GM19193 (cell line): ENCODE measurements around the gene OR52E6.

Source experiments
- POLR2A ChIP-seq: IDR thresholded peaks from 4 replicates; pipeline ENCODE4 v1.6.1; 2011; ENCODE audit not compliant: insufficient read depth, insufficient read length; ENCODE audit errors: extremely low read depth

OR52E6 gene

GRCh38 chr11:5815534-5815933 is 26.2 kb downstream of the OR52E6 start:
- TF ChIP-seq POLR2A, result no peak

GRCh38 chr11:5809905-5810795 is 31.5 kb downstream of the OR52E6 start:
- TF ChIP-seq POLR2A, result no peak

GRCh38 chr11:5809122-5809519 is 32.6 kb downstream of the OR52E6 start:
- TF ChIP-seq POLR2A, result no peak

DNA sequence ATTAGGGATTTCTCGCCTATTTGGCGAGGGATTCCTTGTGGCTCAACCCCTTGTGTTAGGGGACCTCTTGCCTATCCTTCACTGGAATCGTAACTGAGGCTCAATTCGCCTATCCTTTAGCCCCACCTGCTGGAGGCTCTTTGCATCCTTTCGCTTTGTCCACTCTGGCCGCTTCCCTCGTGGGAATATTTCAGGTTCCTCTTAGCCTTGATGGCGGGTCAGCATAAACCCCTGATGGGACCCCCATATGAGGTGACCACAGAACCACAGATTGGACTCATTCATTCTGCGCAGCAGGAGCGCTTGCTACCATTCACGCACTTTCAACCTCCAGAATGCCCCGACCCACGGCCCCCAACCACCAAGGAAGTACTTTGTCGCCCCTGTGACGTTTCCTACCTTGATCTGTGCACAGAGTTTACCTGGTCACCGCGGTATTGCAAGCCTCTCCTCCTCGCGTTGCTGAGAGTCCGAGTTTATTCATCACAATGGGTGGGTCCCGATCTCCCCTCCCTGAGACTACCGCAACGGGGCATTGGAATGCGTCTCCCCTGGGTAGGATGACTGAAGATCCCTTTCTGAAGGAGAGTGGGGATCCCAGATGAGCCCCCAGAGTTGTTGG is 33.1 kb downstream of the OR52E6 start, which contains the start of gene OR52N2:
TSS of gene OR52N2 (plus strand) at position 425 of the 622 bp plus-strand sequence. CDS start 11,412 bp downstream, outside the sequence.
- no peak for TF ChIP-seq POLR2A

- no peak for TF ChIP-seq POLR2A
These were observed 34.1 kb downstream of the OR52E6 start for GRCh38 chr11:5807580-5807979.

DNA sequence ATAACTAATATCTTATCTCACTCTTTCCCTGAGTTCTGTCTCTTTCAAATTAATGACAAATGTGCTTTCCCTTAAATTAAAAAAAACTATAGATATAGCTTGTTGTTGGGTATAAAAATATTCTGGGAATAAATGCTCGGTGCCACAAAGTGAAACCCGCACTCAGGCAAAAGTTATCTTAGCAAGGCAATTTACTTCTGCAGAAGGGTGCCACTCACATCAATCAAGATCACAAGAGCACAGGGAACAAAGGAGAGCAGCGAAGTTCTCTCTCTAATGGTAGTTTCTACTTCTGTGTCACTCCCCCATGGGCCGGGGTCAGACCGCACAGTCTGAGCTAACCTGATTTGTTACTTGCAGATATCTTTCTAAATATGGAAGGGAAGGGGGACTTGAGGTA is 37.7 kb downstream of the OR52E6 start:
- TF ChIP-seq POLR2A, result no peak

DNA sequence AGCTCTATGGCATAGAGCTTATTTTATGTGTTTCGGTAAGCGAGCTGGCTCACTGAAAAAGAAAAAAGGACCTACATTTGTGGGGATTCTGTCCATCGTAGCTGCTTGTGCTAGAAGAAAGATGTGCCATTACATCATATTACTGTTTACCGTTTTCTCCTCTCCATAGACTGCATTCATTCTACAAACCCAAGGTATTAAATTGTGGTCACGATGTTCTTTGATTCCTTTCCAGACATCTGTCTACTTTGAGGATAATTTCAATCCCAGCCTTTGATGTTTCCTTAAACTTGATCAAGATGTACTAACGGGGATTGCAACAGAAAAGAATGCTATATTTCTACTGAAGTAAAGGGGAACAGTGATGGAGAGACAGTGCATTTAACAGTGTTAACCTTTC is 45.2 kb downstream of the OR52E6 start:
- no peak for TF ChIP-seq POLR2A

- no peak for TF ChIP-seq POLR2A
These were observed 50.5 kb downstream of the OR52E6 start, which contains the start of gene OR52N1 for GRCh38 chr11:5791165-5791564. Gene OR52N1 (minus strand): TSS chr11:5791265. CDS start chr11:5788816, 2,449 bp downstream.
